Transverse colon (tissue), 3 donors: ENCODE results near the gene GLUD1.

ENCODE experiments used
- CTCF ChIP-seq, 5 experiments: fragments of 200-600 bp in 3 of 5; fragments of 450-650 bp in 2 of 5; sonication (generic) in 3 of 5; IDR thresholded peaks; 1 replicate in 2 of 5; 2 replicates in 3 of 5; pipeline ENCODE4 v1.5.1; 2016 to 2017; ENCODE audit warnings: antibody characterized with exemption in 5 of 5, inconsistent platforms in 3 of 5, mild to moderate bottlenecking in 2 of 5, moderate library complexity in 1 of 5
- EP300 ChIP-seq: sonication (generic); formaldehyde crosslinking; IDR thresholded peaks from one replicate; pipeline ENCODE4 v1.6.1; 2017; ENCODE audit warnings: antibody characterized with exemption, low read depth
- POLR2A ChIP-seq: fragments of 450-650 bp; IDR thresholded peaks from one replicate; pipeline ENCODE4 v1.6.1; 2016; ENCODE audit warnings: antibody characterized with exemption, mild to moderate bottlenecking, moderate library complexity

DNA sequence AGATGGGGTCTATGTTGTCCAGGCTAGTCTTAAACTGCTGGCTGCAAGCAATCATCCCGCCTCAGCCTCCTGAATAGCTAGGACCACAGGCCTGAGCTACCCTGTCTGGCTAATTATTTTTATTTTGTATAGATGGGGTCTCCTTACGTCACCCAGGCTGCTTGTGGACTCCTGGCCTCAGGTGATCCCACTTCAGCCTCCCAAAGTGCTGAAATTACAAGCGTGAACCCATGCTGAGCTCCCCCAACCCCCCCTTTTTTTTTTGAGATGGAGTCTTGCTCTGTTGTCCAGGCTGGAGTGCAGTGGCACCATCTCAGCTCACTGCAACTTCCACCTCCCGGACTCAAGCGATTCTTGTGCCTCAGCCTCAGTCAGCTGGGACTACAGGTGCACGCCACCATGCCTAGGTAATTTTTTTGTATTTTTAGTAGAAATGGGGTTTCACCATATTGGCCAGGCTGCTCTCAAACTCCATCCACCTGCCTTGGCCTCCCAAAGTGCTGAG is 49.2 kb downstream of the GLUD1 start:
- no peak for TF ChIP-seq CTCF (IDR thresholded peaks at IDR 0.05)
- no peak for TF ChIP-seq POLR2A
- no peak for TF ChIP-seq EP300
